GM12892 (cell line): ENCODE measurements around the gene TMEM134.

ENCODE experiments used
- POLR2A ChIP-seq: IDR thresholded peaks from 2 replicates; pipeline ENCODE4 v1.6.1; 2011; ENCODE audit warnings: low read depth, low read length, control low read depth
- POLR2AphosphoS5 ChIP-seq: IDR thresholded peaks from 2 replicates; pipeline ENCODE4 v1.6.1; 2011; ENCODE audit warnings: low read depth, low read length, control low read depth

GRCh38 chr11:67440229-67441097 lies 28.6 kb downstream of the TMEM134 start:
- no peak; the same call in 1 of the 2 replicates for TF ChIP-seq POLR2A
- TF ChIP-seq POLR2AphosphoS5: no peak; the same call in 1 of the 2 replicates
